BLaER1 treated with 17β-estradiol and CSF1 and Interleukin-3, amounts not matched to agents 10 nM and 100 nM (cell line): ENCODE results near the gene GPR55.
"Not testable (repeated sequence)": the region's sequence is repeated elsewhere in the genome, so short reads cannot be mapped to it uniquely, and the experiment has no call there.

Experiments used
- H3K27ac ChIP-seq, 11 experiments: shearing (Covaris generic); formaldehyde crosslinking; 2 replicates each; pipeline ENCODE4 v1.8.1; 2022
- H3K27me3 ChIP-seq, 11 experiments: shearing (Covaris generic); formaldehyde crosslinking; 2 replicates each; pipeline ENCODE4 v1.8.1; 2022
- H3K36me3 ChIP-seq, 11 experiments: shearing (Covaris generic); formaldehyde crosslinking; 2 replicates each; pipeline ENCODE4 v1.8.1; 2022
- H3K4me1 ChIP-seq, 10 experiments: shearing (Covaris generic); formaldehyde crosslinking; 2 replicates each; pipeline ENCODE4 v1.8.1; 2022
- H3K4me2 ChIP-seq, 11 experiments: shearing (Covaris generic); formaldehyde crosslinking; 2 replicates each; pipeline ENCODE4 v1.8.1; 2022
- H3K4me3 ChIP-seq, 10 experiments: shearing (Covaris generic); formaldehyde crosslinking; 2 replicates each; pipeline ENCODE4 v1.8.1; 2022
- H3K9ac ChIP-seq, 11 experiments: shearing (Covaris generic); formaldehyde crosslinking; 2 replicates each; pipeline ENCODE4 v1.8.1; 2022
- H3K9me3 ChIP-seq, 11 experiments: shearing (Covaris generic); formaldehyde crosslinking; replicated peaks in 1 of 11; 2 replicates each; pipeline ENCODE4 v1.8.1; 2022
- H4K20me1 ChIP-seq, 11 experiments: shearing (Covaris generic); formaldehyde crosslinking; 2 replicates each; pipeline ENCODE4 v1.8.1; 2022
- Cebpa-rat ChIP-seq, 11 experiments: shearing (Covaris generic); IDR thresholded peaks; 2 replicates each; pipeline ENCODE4 v1.8.1; 2022

GPR55 gene

GRCh38 chr2:230924470-230925341, at the start of gene GPR55:
Gene GPR55, minus strand, starts transcription at chr2:230925242. Its CDS starts 14,280 bp downstream, at chr2:230910962.
- Histone ChIP-seq H4K20me1 (no peaks in the 10 kb centered on the region), H3K9me3 (no peaks in the 10 kb centered on the region), H3K4me3 (no peak within 1 kb of the TSS), H3K27me3 (no peaks in the 10 kb centered on the region), H3K4me1 (peaks cover 13 to 36% (median 25%) of the 10 kb centered on the region in 10 experiments), H3K4me2 (peak within 1 kb of the TSS; percentile 40 to 81 (median 57); a peak in 21 of 22 replicates), H3K27ac (peak within 1 kb of the TSS in 6 of 11 experiments; percentile 4 to 57 (median 37); a peak in 8 of 22 replicates), H3K9ac (peak within 1 kb of the TSS in 2 of 11 experiments; percentile 30 to 46; a peak in 3 of 22 replicates), H3K36me3 (no peaks in the 10 kb centered on the region)
- TF ChIP-seq Cebpa-rat (IDR thresholded peaks at IDR 0.05), result no peak

GRCh38 chr2:230974096-230974913, 49.3 kb upstream of the GPR55 start:
- H3K9me3 ChIP-seq, result no peaks in the 10 kb centered on the region
- H3K9ac ChIP-seq, result no peak overlapping the region
- TF ChIP-seq Cebpa-rat (IDR thresholded peaks at IDR 0.05), result no peak
- no peak overlapping the region for H3K4me3 ChIP-seq
- no peaks in the 10 kb centered on the region for H3K27me3 ChIP-seq
- H3K4me2 ChIP-seq, result peak overlapping the region; percentile 69 to 84 (median 76)
- H3K27ac ChIP-seq, result peak overlapping the region in 3 of 11 experiments; percentile 1 to 54 (median 4); a peak in 4 of 22 replicates
- H3K4me1 ChIP-seq, result peaks cover 36 to 47% (median 38%) of the 10 kb centered on the region in 10 experiments
- no peaks in the 10 kb centered on the region for H3K36me3 ChIP-seq
- no peaks in the 10 kb centered on the region for H4K20me1 ChIP-seq

- Histone ChIP-seq H3K27me3 (no peaks in the 10 kb centered on the region), H4K20me1 (no peaks in the 10 kb centered on the region), H3K9ac (no peak overlapping the region), H3K36me3 (no peaks in the 10 kb centered on the region), H3K9me3 (no peaks in the 10 kb centered on the region), H3K4me3 (no peak overlapping the region), H3K4me2 (no peak overlapping the region), H3K4me1 (peaks cover 32 to 41% (median 37%) of the 10 kb centered on the region in 10 experiments), H3K27ac (no peak overlapping the region)
- TF ChIP-seq Cebpa-rat (IDR thresholded peaks at IDR 0.05), result no peak
Observed at GRCh38 chr2:230972046-230972445, 47.0 kb upstream of the GPR55 start.

GRCh38 chr2:230969659-230970015, 44.6 kb upstream of the GPR55 start:
- H3K36me3 ChIP-seq, result no peaks in the 10 kb centered on the region
- no peaks in the 10 kb centered on the region for H3K27me3 ChIP-seq
- no peak overlapping the region for H3K27ac ChIP-seq
- H3K9me3 ChIP-seq, result peaks cover 0 to under 1% (median under 1%) of the 10 kb centered on the region in 11 experiments; a peak in 8 of 22 replicates
- H3K4me2 ChIP-seq, result 0 out of 22 replicates have a peak overlapping the region, but pooled peaks of 2 of the 11 experiments have one; percentile 15 to 17
- no peak overlapping the region for H3K9ac ChIP-seq
- H3K4me1 ChIP-seq, result peaks cover 11 to 17% (median 13%) of the 10 kb centered on the region in 10 experiments
- no peak for TF ChIP-seq Cebpa-rat (IDR thresholded peaks at IDR 0.05)
- no peaks in the 10 kb centered on the region for H4K20me1 ChIP-seq
- H3K4me3 ChIP-seq, result no peak overlapping the region

GRCh38 chr2:230968921-230969658, 44.0 kb upstream of the GPR55 start:
- H3K4me3 ChIP-seq, result no peak overlapping the region
- H3K9me3 ChIP-seq, result peaks cover 4 to 6% (median 6%) of the 10 kb centered on the region in 11 experiments; a peak in 14 of 22 replicates
- no peak for TF ChIP-seq Cebpa-rat (IDR thresholded peaks at IDR 0.05)
- peak overlapping the region in 3 of 11 experiments; percentile 14 to 17 (median 15); a peak in 2 of 22 replicates for H3K4me2 ChIP-seq
- H3K9ac ChIP-seq, result no peak overlapping the region
- no peaks in the 10 kb centered on the region for H4K20me1 ChIP-seq
- H3K36me3 ChIP-seq, result no peaks in the 10 kb centered on the region
- H3K27ac ChIP-seq, result no peak overlapping the region
- H3K27me3 ChIP-seq, result no peaks in the 10 kb centered on the region
- peaks cover 6 to 11% (median 7%) of the 10 kb centered on the region in 10 experiments for H3K4me1 ChIP-seq

- H3K9ac ChIP-seq, result not testable (repeated sequence)
Observed at GRCh38 chr2:230968314-230968713, 43.3 kb upstream of the GPR55 start.

GRCh38 chr2:230967113-230967512, 42.1 kb upstream of the GPR55 start:
- TF ChIP-seq Cebpa-rat (IDR thresholded peaks at IDR 0.05), result no peak
- peaks cover 8 to 23% (median 16%) of the 10 kb centered on the region in 11 experiments; a peak in 18 of 22 replicates for H3K9me3 ChIP-seq

More at GRCh38 chr2:230968314-230968713, 43.3 kb upstream of the GPR55 start:
- not testable (repeated sequence) for H3K4me1 ChIP-seq, H3K4me3 ChIP-seq, H4K20me1 ChIP-seq, H3K27me3 ChIP-seq, H3K36me3 ChIP-seq, H3K4me2 ChIP-seq, H3K27ac ChIP-seq
- peaks cover 8 to 14% (median 13%) of the 10 kb centered on the region in 11 experiments; a peak in 18 of 22 replicates for H3K9me3 ChIP-seq

GRCh38 chr2:230964136-230964730, 39.2 kb upstream of the GPR55 start:
- Histone ChIP-seq H3K27ac (no peak overlapping the region), H3K36me3 (no peaks in the 10 kb centered on the region), H3K4me1 (peaks cover 0 to 4% (median under 1%) of the 10 kb centered on the region in 10 experiments; a peak in 6 of 20 replicates), H3K4me2 (no peak overlapping the region), H4K20me1 (no peaks in the 10 kb centered on the region), H3K9me3 (peaks cover 8 to 29% (median 16%) of the 10 kb centered on the region in 11 experiments; a peak in 18 of 22 replicates), H3K27me3 (no peaks in the 10 kb centered on the region), H3K9ac (no peak overlapping the region), H3K4me3 (no peak overlapping the region)
- no peak for TF ChIP-seq Cebpa-rat (IDR thresholded peaks at IDR 0.05)

More at GRCh38 chr2:230967113-230967512, 42.1 kb upstream of the GPR55 start:
- Histone ChIP-seq H3K36me3 (no peaks in the 10 kb centered on the region), H3K9ac (no peak overlapping the region), H3K4me2 (no peak overlapping the region), H3K27me3 (no peaks in the 10 kb centered on the region), H3K27ac (no peak overlapping the region), H3K4me3 (no peak overlapping the region), H4K20me1 (no peaks in the 10 kb centered on the region), H3K4me1 (peaks cover 0 to 6% (median 0%) of the 10 kb centered on the region in 10 experiments; a peak in 1 of 20 replicates)
